HCT116 (cell line): ENCODE results near the gene HSD17B3. TPM values are rescaled to one million over a fixed set of nuclear protein-coding genes. Genes with fewer than 3 reads are reported as not detected.

Source experiments
- ATAC-seq: fragments of 200-7000 bp; cut with Tn5 transposase; 2 replicates; pipeline ENCODE4 v1.9.1; 2020; ENCODE audit warnings: mild to moderate bottlenecking, moderate library complexity
- BruUV-seq: library from RNA; stranded (reverse); fragments of 400-500 nt; replicated peaks from 2 replicates; lab custom pipeline; 2021; lab: Mats Ljungman, UMichigan
- CTCF ChIA-PET: fragments of 300-600 bp; sonication (Branson Sonifier 250); formaldehyde crosslinking; loops from one replicate; lab custom pipeline; 2021; ENCODE audit warnings: antibody characterized with exemption; lab: Charles Lee
- POLR2A ChIA-PET: fragments of 300-600, 350-600 bp; sonication (Branson Sonifier 250); formaldehyde crosslinking; loops from one replicate; lab custom pipeline; 2021; ENCODE audit warnings: antibody characterized with exemption; lab: Charles Lee
- RAD21 ChIA-PET, 2 experiments: fragments of 300-600 bp; sonication (Branson Sonifier 250); formaldehyde crosslinking; loops; one replicate each; lab custom pipeline; 2023; ENCODE audit warnings: low total read pairs in 2 of 2; ENCODE audit not compliant: uncharacterized antibody in 2 of 2, unreplicated experiment in 2 of 2, low non-redundant PET in 1 of 2; lab: Charles Lee
- DNase-seq: peaks from one replicate; pipeline ENCODE4 v3.0.0-alpha.2; 2010; ENCODE audit warnings: low read depth, low spot score
- H2AFZ ChIP-seq: fragments of 200-600 bp; shearing (Covaris generic), sonication (generic); 2 replicates; pipeline ENCODE4 v1.6.1; 2017; ENCODE audit warnings: low read depth, mixed run types, mixed read lengths, antibody characterized with exemption, low read length; ENCODE audit not compliant: poor library complexity, severe bottlenecking
- H3K27ac ChIP-seq: 2 replicates; pipeline ENCODE4 v1.5.1; 2012; ENCODE audit warnings: low read depth, low read length
- H3K27me3 ChIP-seq: fragments of 200-600 bp; sonication (generic); 2 replicates; pipeline ENCODE4 v1.6.1; 2016; ENCODE audit warnings: mixed run types, low read length, mixed read lengths; ENCODE audit not compliant: insufficient read depth
- H3K36me3 ChIP-seq, 2 experiments: fragments of 200-500 bp in 1 of 2; fragments of 200-600 bp in 1 of 2; sonication (Bioruptor generic) in 1 of 2; sonication (generic) in 1 of 2; 2 replicates each; pipeline versions ENCODE4 v1.5.1 to v1.6.1; 2014 to 2016; ENCODE audit warnings: low read length in 2 of 2, inconsistent platforms in 1 of 2, mixed read lengths in 1 of 2, mixed run types in 1 of 2; ENCODE audit not compliant: insufficient read depth in 2 of 2, control insufficient read depth in 1 of 2
- H3K4me1 ChIP-seq, 2 experiments: fragments of 200-600 bp in 1 of 2; sonication (generic) in 1 of 2; 2 replicates each; pipeline versions ENCODE4 v1.5.1 to v1.6.1; 2012 to 2017; ENCODE audit warnings: low read length in 2 of 2, inconsistent platforms in 1 of 2, mild to moderate bottlenecking in 1 of 2, mixed read lengths in 1 of 2, mixed run types in 1 of 2, moderate library complexity in 1 of 2; ENCODE audit not compliant: insufficient read depth in 2 of 2, control insufficient read depth in 1 of 2
- H3K4me2 ChIP-seq: fragments of 200-600 bp; sonication (generic); 2 replicates; pipeline ENCODE4 v1.6.1; 2017; ENCODE audit warnings: mixed run types, low read length, mixed read lengths
- H3K4me3 ChIP-seq, 2 experiments: fragments of 200-600 bp in 1 of 2; sonication (generic) in 1 of 2; replicated peaks in 1 of 2; 2 replicates each; pipeline ENCODE4 v1.5.1; 2011 to 2016; ENCODE audit warnings: low read length in 2 of 2, control low read depth in 1 of 2, low read depth in 1 of 2, mild to moderate bottlenecking in 1 of 2, mixed read lengths in 1 of 2, mixed run types in 1 of 2
- H3K79me2 ChIP-seq: fragments of 200-600 bp; sonication (generic); 2 replicates; pipeline ENCODE4 v1.6.1; 2017; ENCODE audit warnings: mild to moderate bottlenecking, mixed run types, low read length, moderate library complexity, mixed read lengths; ENCODE audit not compliant: insufficient read depth
- H3K9ac ChIP-seq: fragments of 200-600 bp; sonication (generic); 2 replicates; pipeline ENCODE4 v1.6.1; 2016; ENCODE audit warnings: low read length, mixed read lengths
- H3K9me2 ChIP-seq: fragments of 200-600 bp; sonication (generic), shearing (Covaris generic); 2 replicates; pipeline ENCODE4 v1.6.1; 2017; ENCODE audit warnings: mixed run types, mild to moderate bottlenecking, moderate library complexity; ENCODE audit not compliant: insufficient read depth
- H3K9me3 ChIP-seq, 2 experiments: fragments of 200-500 bp in 1 of 2; fragments of 200-600 bp in 1 of 2; sonication (Bioruptor generic) in 1 of 2; sonication (generic) in 1 of 2; 2 replicates each; pipeline ENCODE4 v1.6.1; 2014 to 2017; ENCODE audit warnings: low read length in 2 of 2, mixed read lengths in 2 of 2, inconsistent platforms in 1 of 2, low read depth in 1 of 2, mild to moderate bottlenecking in 1 of 2, mixed run types in 1 of 2, moderate library complexity in 1 of 2; ENCODE audit not compliant: control insufficient read depth in 1 of 2, insufficient read depth in 1 of 2
- H4K20me1 ChIP-seq: fragments of 200-600 bp; sonication (generic), shearing (Covaris generic); 2 replicates; pipeline ENCODE4 v1.6.1; 2017; ENCODE audit warnings: mixed run types, mild to moderate bottlenecking, moderate library complexity; ENCODE audit not compliant: insufficient read depth
- CEBPB ChIP-seq: IDR thresholded peaks from 2 replicates; pipeline ENCODE4 v1.6.1; 2012; ENCODE audit warnings: low read depth
- CTCF ChIP-seq, 3 experiments: fragments of 200-600 bp in 1 of 3; sonication (generic) in 1 of 3; IDR thresholded peaks in 2 of 3; conservative IDR thresholded peaks in 1 of 3; 2 replicates each; pipeline ENCODE4 v1.5.1; 2012 to 2017; ENCODE audit warnings: low read depth in 2 of 3, low read length in 2 of 3, antibody characterized with exemption in 1 of 3, borderline replicate concordance in 1 of 3, control low read depth in 1 of 3, mild to moderate bottlenecking in 1 of 3, mixed read lengths in 1 of 3, mixed run types in 1 of 3, moderate library complexity in 1 of 3; ENCODE audit not compliant: insufficient read depth in 1 of 3
- RAD21 ChIP-seq: IDR thresholded peaks from 2 replicates; pipeline ENCODE4 v1.6.1; 2012; ENCODE audit warnings: low read depth, mild to moderate bottlenecking
- REST ChIP-seq: IDR thresholded peaks from 2 replicates; pipeline ENCODE4 v1.6.1; 2012; ENCODE audit warnings: low read depth
- intact Hi-C: fragments of 100-400 bp; cut with micrococcal nuclease; formaldehyde crosslinking; loops from 2 replicates; pipeline ENCODE4 v1.10.0; 2022
- total RNA-seq: library from RNA; stranded (reverse); gene quantifications from one replicate; pipeline ENCODE4 v1.2.1, GENCODE V29; 2021; ENCODE audit not compliant: unreplicated experiment

Gene HSD17B3
- total RNA-seq, 1 experiment from 2014 or later, result 0.37 TPM

- POLR2A ChIA-PET, result no interaction called here
Observed at GRCh38 chr9:96242811-96243210, 59.2 kb downstream of the HSD17B3 start.

More at GRCh38 chr9:96242811-96243210, 59.2 kb downstream of the HSD17B3 start:
- no peaks in the 10 kb centered on the region for H3K36me3 ChIP-seq
- no peak for ATAC-seq
- no peak overlapping the region for H3K27ac ChIP-seq
- H3K4me1 ChIP-seq, result peaks cover 17 to 25% of the 10 kb centered on the region in 2 experiments
- H3K4me3 ChIP-seq, result no peak overlapping the region
- CTCF ChIA-PET, result no interaction called here
- H3K27me3 ChIP-seq, result no peaks in the 10 kb centered on the region; the same call in 1 of the 2 replicates
- H2AFZ ChIP-seq, result no peak overlapping the region
- DNase-seq, result no peak
- no peaks in the 10 kb centered on the region for H3K79me2 ChIP-seq
- H3K9me2 ChIP-seq, result no peaks in the 10 kb centered on the region
- no peak overlapping the region for H3K4me2 ChIP-seq
- no peak overlapping the region for H3K9ac ChIP-seq
- intact Hi-C loops, result no loop called here
- TF ChIP-seq REST, result no peak
- no peak for TF ChIP-seq CTCF (IDR thresholded peaks at IDR 0.05 in 2 of 3, conservative IDR thresholded peaks at IDR 0.05 in 1 of 3; ENCODE audit: borderline replicate concordance in 1 of 3, insufficient read depth in 1 of 3, low read depth in 2 of 3, low read length in 2 of 3)
- no peak for TF ChIP-seq RAD21
- TF ChIP-seq CEBPB, result no peak
- BruUV-seq, result no TSS peak
- no peaks in the 10 kb centered on the region for H3K9me3 ChIP-seq
- no peaks in the 10 kb centered on the region for H4K20me1 ChIP-seq
- RAD21 ChIA-PET, result no interaction called here
